Upper lobe of right lung (tissue), 1 donor: ENCODE results near the gene MRPL12. TPM values are rescaled to one million over a fixed set of nuclear protein-coding genes. Genes with fewer than 3 reads are reported as not detected.
A peak's percentile ranks its signal among the peaks of the same experiment; 100 is the strongest.

ENCODE experiments used
- ATAC-seq: fragments of 200-7000 bp; cut with Tn5 transposase; one replicate; pipeline ENCODE4 v1.9.1; 2020; ENCODE audit warnings: mild to moderate bottlenecking, moderate library complexity
- DNase-seq: peaks from one replicate; pipeline ENCODE4 v3.0.0-alpha.2; 2020
- H3K27ac ChIP-seq: fragments of 200-600 bp; one replicate; pipeline ENCODE4 v1.8.0; 2022
- H3K27me3 ChIP-seq: fragments of 200-600 bp; one replicate; pipeline ENCODE4 v1.8.0; 2022; ENCODE audit warnings: mild to moderate bottlenecking
- H3K36me3 ChIP-seq: fragments of 200-600 bp; one replicate; pipeline ENCODE4 v1.8.0; 2022
- H3K4me1 ChIP-seq: fragments of 200-600 bp; one replicate; pipeline ENCODE4 v1.8.0; 2022
- H3K4me3 ChIP-seq: fragments of 200-600 bp; one replicate; pipeline ENCODE4 v1.8.0; 2022; ENCODE audit warnings: mild to moderate bottlenecking
- H3K9me3 ChIP-seq: fragments of 200-600 bp; one replicate; pipeline ENCODE4 v1.8.0; 2022
- intact Hi-C: fragments of 100-400 bp; cut with DNase I; formaldehyde crosslinking; loops from one replicate; pipeline ENCODE4 v1.11.0; 2022
- total RNA-seq: library from RNA; stranded (reverse); fragmentation: NEBNext Ultra II Directional; extraction: Animal tissue kit (Norgen Biotek cat#: 25700); gene quantifications from one replicate; pipeline ENCODE4 v1.2.1, GENCODE V29; 2021
- TF ChIP-seq, protein P1 (sequence below): fragments of 200-600 bp; IDR thresholded peaks from one replicate; pipeline ENCODE4 v1.8.0; 2022; ENCODE audit warnings: antibody characterized with exemption
- donor health status: DM: no; HTN: yes; CAD: no; lungs with severe emphysema.

The MRPL12 gene
- total RNA-seq, 1 donor from 2014 or later = 40.3 TPM

DNA sequence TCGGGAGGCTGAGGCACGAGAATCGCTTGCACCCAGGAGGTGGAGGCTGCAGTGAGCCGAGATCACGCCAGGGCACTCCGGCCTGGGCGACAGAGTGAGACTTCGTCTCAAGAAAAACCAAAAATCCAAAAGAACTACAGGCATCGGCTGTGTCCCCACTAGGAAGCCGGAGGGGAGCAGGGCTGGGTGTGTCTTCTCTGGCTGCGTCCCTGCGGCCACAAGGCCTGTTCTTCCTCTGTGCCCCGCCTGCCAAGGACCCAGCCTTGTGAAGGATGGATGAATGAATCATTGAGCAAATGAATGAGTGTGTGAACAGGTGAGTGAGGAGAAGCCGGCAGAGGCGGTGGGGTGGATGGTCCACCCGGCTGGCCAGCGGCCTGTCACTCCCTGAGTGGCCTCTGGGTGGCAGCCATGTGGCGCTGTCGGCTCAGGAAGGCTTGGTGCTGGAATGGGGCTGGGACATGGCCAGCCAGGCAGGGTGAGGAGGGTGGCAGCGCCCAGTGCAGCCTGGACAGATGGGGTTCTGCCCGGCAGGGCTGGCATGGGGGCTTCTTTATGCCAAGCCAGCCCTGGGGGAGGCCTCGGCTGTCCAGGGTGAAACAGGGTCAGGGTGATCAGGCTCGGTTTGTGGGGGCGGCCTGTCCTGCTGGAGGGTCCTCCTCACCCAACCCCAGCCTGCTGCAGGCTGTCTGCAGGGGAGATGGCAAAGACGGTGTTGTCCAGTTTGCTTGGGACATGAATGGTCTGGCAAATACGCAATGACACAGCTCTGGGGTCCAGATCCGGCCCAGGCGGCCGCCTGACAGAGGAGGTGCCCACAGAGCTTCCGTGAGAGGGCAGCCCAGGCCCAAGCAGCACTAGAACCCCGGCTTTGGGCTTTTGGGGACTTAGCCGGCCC is 30.6 kb downstream of the MRPL12 start:
- H3K27ac ChIP-seq = no peak overlapping the region
- DNase-seq (peak; percentile 92), ATAC-seq (peak; percentile 95)
- H3K36me3 ChIP-seq = no peaks in the 10 kb centered on the region
- intact Hi-C loops = no loop called here
- no peaks in the 10 kb centered on the region for H3K4me1 ChIP-seq
- H3K27me3 ChIP-seq = peaks cover 4% of the 10 kb centered on the region
- TF ChIP-seq, protein P1, sequence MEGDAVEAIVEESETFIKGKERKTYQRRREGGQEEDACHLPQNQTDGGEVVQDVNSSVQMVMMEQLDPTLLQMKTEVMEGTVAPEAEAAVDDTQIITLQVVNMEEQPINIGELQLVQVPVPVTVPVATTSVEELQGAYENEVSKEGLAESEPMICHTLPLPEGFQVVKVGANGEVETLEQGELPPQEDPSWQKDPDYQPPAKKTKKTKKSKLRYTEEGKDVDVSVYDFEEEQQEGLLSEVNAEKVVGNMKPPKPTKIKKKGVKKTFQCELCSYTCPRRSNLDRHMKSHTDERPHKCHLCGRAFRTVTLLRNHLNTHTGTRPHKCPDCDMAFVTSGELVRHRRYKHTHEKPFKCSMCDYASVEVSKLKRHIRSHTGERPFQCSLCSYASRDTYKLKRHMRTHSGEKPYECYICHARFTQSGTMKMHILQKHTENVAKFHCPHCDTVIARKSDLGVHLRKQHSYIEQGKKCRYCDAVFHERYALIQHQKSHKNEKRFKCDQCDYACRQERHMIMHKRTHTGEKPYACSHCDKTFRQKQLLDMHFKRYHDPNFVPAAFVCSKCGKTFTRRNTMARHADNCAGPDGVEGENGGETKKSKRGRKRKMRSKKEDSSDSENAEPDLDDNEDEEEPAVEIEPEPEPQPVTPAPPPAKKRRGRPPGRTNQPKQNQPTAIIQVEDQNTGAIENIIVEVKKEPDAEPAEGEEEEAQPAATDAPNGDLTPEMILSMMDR = peak; percentile 95
- H3K9me3 ChIP-seq = no peaks in the 10 kb centered on the region
- no peak overlapping the region for H3K4me3 ChIP-seq

DNA sequence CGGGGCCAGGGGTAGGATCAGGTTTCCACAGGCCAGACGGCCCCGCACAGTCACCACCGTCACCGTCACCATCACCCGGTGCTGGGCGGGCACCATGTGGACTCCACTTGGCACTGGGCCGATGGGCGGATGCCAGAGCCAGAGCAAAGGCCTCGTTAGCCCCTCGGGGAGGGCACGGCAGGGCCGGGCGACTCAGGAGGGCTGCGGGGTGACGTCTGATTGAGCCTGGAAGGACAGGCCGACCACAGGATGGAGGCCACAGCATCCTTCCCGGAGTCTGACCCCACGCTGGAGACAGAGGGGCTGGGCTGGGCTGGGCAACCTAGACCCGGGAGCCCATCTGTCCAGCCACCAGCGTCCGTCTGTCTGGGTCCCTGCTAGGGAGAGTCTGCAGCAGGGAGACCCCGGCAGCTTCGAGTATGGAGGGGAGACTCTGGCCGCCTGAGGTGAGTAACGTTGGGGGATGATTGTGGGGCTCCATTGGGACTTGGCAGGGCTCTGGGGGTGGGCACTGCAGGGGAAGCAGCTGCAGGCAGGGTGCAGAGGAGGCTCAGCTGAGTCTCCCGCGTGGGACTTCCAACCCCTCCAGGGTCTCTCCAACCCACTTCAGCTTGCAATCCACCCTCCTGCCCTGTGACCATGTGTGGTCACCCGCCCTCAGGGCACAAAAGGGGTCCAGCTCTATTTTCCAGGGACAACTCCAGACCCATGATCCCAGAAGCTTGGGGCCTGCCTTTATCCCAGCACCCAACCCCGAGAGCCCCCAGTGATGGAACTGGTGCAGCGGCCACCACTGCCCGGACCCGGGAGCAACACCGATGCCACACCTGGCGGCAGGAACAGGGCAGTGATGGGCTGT is 31.5 kb downstream of the MRPL12 start:
- H3K9me3 ChIP-seq = no peaks in the 10 kb centered on the region
- peaks cover 4% of the 10 kb centered on the region for H3K27me3 ChIP-seq
- no peak overlapping the region for H3K4me3 ChIP-seq
- no peaks in the 10 kb centered on the region for H3K36me3 ChIP-seq
- H3K27ac ChIP-seq = no peak overlapping the region
- ATAC-seq (no peak), DNase-seq (peak; percentile 64)
- intact Hi-C loops = no loop called here
- H3K4me1 ChIP-seq = no peaks in the 10 kb centered on the region
- TF ChIP-seq, protein P1 = no peak

DNA sequence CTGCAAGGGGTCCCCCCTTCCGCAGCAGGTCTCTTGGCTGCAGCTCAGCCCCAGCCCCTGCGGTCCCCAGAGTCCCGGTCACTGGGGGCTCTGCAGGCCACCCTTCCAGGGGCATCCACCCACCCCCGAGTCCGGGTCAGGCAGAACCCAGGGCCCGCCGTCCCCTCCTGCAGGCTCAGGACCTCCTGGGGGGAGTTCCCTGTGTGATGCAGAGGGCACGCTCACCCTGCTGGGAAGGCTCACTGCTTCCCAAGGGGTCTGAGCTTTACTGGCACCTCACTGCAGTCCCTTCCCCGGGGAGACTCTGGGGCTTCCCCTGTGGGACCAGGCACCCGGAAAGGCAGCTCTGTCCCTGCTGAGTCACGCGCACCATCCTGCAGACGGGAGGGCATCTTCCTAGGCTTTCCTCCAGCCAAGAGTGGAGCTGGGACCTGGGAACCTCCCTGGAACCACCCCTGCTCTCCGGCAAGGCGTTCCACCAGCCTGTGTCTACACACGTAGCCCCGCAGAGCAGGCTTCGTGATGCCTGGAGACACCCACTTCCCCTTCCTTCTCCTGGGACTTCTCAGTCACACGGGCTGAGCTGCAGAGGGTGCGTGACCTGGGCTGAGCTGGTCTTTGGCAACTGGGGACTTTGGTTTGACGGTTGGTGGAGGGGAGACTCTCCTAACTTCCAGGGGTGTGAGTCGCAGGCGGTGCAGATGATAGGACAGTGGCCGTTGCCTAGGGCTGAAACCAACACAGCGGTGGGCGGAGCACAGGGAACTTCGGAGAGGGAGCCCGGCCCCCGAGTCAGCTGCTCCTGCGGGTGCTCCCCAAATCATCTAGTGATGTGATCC is 32.3 kb downstream of the MRPL12 start:
- no peak overlapping the region for H3K27ac ChIP-seq
- TF ChIP-seq, protein P1 = no peak

DNA sequence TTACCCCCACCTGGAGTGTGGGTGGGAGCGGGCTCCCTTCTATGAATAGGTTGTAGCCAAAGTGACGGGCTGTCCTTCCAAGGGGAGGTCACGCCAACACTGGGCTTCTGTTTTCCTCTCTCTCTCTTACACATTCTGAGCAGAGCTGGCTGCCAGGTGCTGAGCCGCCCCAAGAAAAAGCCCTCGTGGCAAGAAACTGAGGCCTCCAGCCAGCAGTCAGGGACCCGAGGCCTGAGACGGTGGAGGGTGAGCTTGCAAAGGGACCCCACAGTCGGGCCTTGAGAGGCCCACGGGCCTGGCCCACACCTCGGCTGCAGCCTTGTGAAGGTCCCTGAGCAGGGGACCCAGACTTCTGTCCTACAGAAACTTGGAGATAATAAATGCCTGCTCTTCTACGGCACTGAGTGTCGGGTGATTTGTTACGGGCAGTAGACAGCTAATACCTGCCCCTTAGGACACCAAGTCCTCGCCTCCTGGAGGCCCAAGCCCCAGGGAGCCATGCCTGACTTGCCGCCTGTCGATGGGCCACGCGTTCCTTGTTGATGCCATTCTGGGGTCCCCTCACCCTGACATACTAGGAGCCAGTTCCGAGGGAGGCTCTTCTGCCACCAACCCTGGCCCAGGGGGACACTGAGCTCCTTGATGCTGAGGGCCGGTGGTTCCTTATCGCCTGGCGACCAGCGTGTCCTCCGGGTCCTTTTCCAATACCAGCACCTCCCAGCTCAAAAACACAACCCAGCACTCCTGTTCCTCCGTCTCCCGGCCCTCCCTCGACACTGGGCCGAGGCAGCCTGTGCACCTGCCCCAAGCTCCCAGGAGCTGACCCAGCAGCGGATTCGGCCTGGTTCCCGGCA is 35.0 kb downstream of the MRPL12 start:
- H3K27me3 ChIP-seq = no peaks in the 10 kb centered on the region
- H3K4me3 ChIP-seq = no peak overlapping the region
- TF ChIP-seq, protein P1 = no peak

More for the DNA sequence above, 32.3 kb downstream of the MRPL12 start:
- Histone ChIP-seq H3K4me1 (no peaks in the 10 kb centered on the region), H3K9me3 (no peaks in the 10 kb centered on the region), H3K27me3 (peaks cover 3% of the 10 kb centered on the region), H3K4me3 (no peak overlapping the region), H3K36me3 (no peaks in the 10 kb centered on the region)
- ATAC-seq = peak; percentile 74
- DNase-seq = peak; percentile 75
- intact Hi-C loops = no loop called here

More for the DNA sequence above, 35.0 kb downstream of the MRPL12 start:
- intact Hi-C loops = no loop called here
- ATAC-seq = no peak
- Histone ChIP-seq H3K36me3 (no peaks in the 10 kb centered on the region), H3K4me1 (no peaks in the 10 kb centered on the region), H3K9me3 (no peaks in the 10 kb centered on the region), H3K27ac (no peak overlapping the region)
- DNase-seq = no peak
